ENCODE measurements around the gene KCNF1. TPM values are rescaled to one million over a fixed set of nuclear protein-coding genes. Genes with fewer than 3 reads are reported as not detected.

KCNF1 gene
- total and polyA plus RNA-seq, 10 of the 15 experiments (the other 5 are each of a cell fraction or from before 2014, with no cell fraction given), result not detected

DNA sequence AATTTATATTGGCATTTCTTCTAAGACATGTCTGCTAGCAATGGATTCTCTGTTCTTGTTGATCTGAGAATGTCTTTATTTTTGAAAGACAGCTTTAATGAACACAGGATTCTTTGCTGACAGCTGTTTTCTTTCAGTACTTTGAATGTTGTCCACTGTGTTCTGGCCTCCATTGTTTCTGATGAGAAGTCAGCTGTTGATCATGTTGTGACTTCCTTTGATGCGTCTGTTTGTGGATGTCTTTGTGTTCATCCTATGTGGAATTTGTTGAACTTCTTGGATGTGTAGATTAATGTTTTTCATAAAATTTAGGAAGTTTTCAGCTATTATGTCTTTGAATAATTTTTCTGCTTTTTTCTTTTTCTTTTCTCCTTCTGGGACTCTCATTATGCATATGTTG is 39.8 kb upstream of the KCNF1 start (continued):
- TF ChIP-seq PRDM15 (CRISPR knock-in tag; IDR thresholded peaks at IDR 0.05) (no peak), ZNF207 (IDR thresholded peaks at IDR 0.05; ENCODE audit: borderline replicate concordance) (no peak), SP1 (IDR thresholded peaks at IDR 0.05; ENCODE audit: low read depth, low read length) (no peak), RUNX3 (IDR thresholded peaks at IDR 0.05; ENCODE audit: low read length) (no peak), IRF4 (IDR thresholded peaks at IDR 0.05; ENCODE audit: low read depth, low read length) (no peak), HSF1 (IDR thresholded peaks at IDR 0.05; ENCODE audit: low read depth, low read length) (no peak)
- TF ChIP-seq, protein P1, sequence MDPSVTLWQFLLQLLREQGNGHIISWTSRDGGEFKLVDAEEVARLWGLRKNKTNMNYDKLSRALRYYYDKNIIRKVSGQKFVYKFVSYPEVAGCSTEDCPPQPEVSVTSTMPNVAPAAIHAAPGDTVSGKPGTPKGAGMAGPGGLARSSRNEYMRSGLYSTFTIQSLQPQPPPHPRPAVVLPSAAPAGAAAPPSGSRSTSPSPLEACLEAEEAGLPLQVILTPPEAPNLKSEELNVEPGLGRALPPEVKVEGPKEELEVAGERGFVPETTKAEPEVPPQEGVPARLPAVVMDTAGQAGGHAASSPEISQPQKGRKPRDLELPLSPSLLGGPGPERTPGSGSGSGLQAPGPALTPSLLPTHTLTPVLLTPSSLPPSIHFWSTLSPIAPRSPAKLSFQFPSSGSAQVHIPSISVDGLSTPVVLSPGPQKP (IDR thresholded peaks at IDR 0.05; ENCODE audit: low read depth, low read length), result no peak
- TF ChIP-seq, protein P2, sequence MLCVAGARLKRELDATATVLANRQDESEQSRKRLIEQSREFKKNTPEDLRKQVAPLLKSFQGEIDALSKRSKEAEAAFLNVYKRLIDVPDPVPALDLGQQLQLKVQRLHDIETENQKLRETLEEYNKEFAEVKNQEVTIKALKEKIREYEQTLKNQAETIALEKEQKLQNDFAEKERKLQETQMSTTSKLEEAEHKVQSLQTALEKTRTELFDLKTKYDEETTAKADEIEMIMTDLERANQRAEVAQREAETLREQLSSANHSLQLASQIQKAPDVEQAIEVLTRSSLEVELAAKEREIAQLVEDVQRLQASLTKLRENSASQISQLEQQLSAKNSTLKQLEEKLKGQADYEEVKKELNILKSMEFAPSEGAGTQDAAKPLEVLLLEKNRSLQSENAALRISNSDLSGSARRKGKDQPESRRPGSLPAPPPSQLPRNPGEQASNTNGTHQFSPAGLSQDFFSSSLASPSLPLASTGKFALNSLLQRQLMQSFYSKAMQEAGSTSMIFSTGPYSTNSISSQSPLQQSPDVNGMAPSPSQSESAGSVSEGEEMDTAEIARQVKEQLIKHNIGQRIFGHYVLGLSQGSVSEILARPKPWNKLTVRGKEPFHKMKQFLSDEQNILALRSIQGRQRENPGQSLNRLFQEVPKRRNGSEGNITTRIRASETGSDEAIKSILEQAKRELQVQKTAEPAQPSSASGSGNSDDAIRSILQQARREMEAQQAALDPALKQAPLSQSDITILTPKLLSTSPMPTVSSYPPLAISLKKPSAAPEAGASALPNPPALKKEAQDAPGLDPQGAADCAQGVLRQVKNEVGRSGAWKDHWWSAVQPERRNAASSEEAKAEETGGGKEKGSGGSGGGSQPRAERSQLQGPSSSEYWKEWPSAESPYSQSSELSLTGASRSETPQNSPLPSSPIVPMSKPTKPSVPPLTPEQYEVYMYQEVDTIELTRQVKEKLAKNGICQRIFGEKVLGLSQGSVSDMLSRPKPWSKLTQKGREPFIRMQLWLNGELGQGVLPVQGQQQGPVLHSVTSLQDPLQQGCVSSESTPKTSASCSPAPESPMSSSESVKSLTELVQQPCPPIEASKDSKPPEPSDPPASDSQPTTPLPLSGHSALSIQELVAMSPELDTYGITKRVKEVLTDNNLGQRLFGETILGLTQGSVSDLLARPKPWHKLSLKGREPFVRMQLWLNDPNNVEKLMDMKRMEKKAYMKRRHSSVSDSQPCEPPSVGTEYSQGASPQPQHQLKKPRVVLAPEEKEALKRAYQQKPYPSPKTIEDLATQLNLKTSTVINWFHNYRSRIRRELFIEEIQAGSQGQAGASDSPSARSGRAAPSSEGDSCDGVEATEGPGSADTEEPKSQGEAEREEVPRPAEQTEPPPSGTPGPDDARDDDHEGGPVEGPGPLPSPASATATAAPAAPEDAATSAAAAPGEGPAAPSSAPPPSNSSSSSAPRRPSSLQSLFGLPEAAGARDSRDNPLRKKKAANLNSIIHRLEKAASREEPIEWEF (IDR thresholded peaks at IDR 0.05; ENCODE audit: insufficient replicate concordance, low read depth, low read length), result no peak
- TF ChIP-seq, protein P3, sequence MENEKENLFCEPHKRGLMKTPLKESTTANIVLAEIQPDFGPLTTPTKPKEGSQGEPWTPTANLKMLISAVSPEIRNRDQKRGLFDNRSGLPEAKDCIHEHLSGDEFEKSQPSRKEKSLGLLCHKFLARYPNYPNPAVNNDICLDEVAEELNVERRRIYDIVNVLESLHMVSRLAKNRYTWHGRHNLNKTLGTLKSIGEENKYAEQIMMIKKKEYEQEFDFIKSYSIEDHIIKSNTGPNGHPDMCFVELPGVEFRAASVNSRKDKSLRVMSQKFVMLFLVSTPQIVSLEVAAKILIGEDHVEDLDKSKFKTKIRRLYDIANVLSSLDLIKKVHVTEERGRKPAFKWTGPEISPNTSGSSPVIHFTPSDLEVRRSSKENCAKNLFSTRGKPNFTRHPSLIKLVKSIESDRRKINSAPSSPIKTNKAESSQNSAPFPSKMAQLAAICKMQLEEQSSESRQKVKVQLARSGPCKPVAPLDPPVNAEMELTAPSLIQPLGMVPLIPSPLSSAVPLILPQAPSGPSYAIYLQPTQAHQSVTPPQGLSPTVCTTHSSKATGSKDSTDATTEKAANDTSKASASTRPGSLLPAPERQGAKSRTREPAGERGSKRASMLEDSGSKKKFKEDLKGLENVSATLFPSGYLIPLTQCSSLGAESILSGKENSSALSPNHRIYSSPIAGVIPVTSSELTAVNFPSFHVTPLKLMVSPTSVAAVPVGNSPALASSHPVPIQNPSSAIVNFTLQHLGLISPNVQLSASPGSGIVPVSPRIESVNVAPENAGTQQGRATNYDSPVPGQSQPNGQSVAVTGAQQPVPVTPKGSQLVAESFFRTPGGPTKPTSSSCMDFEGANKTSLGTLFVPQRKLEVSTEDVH (IDR thresholded peaks at IDR 0.05; ENCODE audit: low read depth, partially characterized antibody), result no peak
- TF ChIP-seq, protein P4, sequence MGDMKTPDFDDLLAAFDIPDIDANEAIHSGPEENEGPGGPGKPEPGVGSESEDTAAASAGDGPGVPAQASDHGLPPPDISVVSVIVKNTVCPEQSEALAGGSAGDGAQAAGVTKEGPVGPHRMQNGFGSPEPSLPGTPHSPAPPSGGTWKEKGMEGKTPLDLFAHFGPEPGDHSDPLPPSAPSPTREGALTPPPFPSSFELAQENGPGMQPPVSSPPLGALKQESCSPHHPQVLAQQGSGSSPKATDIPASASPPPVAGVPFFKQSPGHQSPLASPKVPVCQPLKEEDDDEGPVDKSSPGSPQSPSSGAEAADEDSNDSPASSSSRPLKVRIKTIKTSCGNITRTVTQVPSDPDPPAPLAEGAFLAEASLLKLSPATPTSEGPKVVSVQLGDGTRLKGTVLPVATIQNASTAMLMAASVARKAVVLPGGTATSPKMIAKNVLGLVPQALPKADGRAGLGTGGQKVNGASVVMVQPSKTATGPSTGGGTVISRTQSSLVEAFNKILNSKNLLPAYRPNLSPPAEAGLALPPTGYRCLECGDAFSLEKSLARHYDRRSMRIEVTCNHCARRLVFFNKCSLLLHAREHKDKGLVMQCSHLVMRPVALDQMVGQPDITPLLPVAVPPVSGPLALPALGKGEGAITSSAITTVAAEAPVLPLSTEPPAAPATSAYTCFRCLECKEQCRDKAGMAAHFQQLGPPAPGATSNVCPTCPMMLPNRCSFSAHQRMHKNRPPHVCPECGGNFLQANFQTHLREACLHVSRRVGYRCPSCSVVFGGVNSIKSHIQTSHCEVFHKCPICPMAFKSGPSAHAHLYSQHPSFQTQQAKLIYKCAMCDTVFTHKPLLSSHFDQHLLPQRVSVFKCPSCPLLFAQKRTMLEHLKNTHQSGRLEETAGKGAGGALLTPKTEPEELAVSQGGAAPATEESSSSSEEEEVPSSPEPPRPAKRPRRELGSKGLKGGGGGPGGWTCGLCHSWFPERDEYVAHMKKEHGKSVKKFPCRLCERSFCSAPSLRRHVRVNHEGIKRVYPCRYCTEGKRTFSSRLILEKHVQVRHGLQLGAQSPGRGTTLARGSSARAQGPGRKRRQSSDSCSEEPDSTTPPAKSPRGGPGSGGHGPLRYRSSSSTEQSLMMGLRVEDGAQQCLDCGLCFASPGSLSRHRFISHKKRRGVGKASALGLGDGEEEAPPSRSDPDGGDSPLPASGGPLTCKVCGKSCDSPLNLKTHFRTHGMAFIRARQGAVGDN (IDR thresholded peaks at IDR 0.05), result no peak
